ENCODE measurements around the gene PEX12. TPM values are rescaled to one million over a fixed set of nuclear protein-coding genes. Genes with fewer than 3 reads are reported as not detected.

PEX12 gene
- total and polyA plus RNA-seq, 9 of the 15 experiments (the other 6 are each of a cell fraction or from before 2014, with no cell fraction given), result 4.0 to 12.4 (median 6.4) TPM

DNA sequence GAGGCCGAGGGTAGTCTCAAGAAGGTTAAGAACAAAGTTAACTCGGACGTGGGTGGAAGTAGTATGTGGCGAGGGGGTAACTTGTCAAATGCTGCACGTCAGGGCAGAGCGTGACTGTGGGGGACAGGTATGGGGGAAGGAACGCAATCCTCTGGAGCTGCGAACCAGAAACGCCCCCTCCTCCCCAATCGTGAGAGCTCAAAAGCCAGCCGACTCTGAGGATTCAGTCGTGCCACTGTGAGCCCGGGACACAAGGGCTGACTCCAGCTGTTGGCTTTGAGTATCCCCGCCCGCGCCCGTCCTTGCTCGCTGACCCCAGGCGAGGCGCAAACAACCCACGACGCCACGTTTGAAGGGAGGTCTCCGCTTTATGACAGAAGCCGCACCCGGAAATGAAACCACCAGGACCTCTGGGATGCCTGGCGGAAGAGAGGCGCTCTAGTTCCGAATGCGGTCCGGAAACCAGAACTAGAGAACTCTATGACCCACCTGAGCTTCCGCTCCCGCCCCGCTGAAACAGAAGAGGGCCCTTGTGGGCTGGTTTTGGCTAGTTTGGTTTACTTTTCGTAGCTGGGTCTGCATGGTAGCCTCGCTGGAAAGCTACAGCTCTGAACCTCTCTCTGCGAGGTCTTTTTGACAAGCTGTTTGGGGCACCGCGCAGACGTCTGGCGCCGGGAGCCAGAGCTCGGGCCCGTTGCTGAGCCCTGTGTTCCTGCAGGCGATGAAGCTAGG is at the start of gene PEX12 (continued):
- TF ChIP-seq HES1 (IDR thresholded peaks at IDR 0.05; ENCODE audit: low read depth), result 0 out of 2 replicates have a peak, but pooled peaks have one; percentile 4
- peak; percentile 4; the same call in 1 of the 2 replicates for TF ChIP-seq NFIC (IDR thresholded peaks at IDR 0.05)
- peak; percentile 86 for TF ChIP-seq GTF2E2 (tag; IDR thresholded peaks at IDR 0.05)
- no peak for TF ChIP-seq HOXB6 (CRISPR knock-in tag; IDR thresholded peaks at IDR 0.05; ENCODE audit: borderline replicate concordance)
- no peak for TF ChIP-seq MIER1 (IDR thresholded peaks at IDR 0.05; ENCODE audit: low read depth)
- TF ChIP-seq ESRRB (CRISPR knock-in tag; IDR thresholded peaks at IDR 0.05; ENCODE audit: borderline replicate concordance), result 0 out of 2 replicates have a peak, but pooled peaks have one; percentile 50
- TF ChIP-seq FOXP1 (CRISPR knock-in tag; IDR thresholded peaks at IDR 0.05), result no peak
- TF ChIP-seq, protein P1, sequence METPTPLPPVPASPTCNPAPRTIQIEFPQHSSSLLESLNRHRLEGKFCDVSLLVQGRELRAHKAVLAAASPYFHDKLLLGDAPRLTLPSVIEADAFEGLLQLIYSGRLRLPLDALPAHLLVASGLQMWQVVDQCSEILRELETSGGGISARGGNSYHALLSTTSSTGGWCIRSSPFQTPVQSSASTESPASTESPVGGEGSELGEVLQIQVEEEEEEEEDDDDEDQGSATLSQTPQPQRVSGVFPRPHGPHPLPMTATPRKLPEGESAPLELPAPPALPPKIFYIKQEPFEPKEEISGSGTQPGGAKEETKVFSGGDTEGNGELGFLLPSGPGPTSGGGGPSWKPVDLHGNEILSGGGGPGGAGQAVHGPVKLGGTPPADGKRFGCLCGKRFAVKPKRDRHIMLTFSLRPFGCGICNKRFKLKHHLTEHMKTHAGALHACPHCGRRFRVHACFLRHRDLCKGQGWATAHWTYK (CRISPR knock-in tag; IDR thresholded peaks at IDR 0.05), result no peak
- TF ChIP-seq FOXJ2 (tag; IDR thresholded peaks at IDR 0.05), result no peak
- no peak for TF ChIP-seq RUNX1 (IDR thresholded peaks at IDR 0.05; ENCODE audit: low read depth)
- no peak for TF ChIP-seq ZNF668 (CRISPR knock-in tag; IDR thresholded peaks at IDR 0.05)
- peak; percentile 63 for TF ChIP-seq SAP30 (IDR thresholded peaks at IDR 0.05; ENCODE audit: borderline replicate concordance, insufficient read depth, low read depth, low read length, poor library complexity, severe bottlenecking)
- TF ChIP-seq ZNF584 (CRISPR knock-in tag; IDR thresholded peaks at IDR 0.05; ENCODE audit: low read depth), result no peak
- TF ChIP-seq AFF4 (CRISPR knock-in tag; IDR thresholded peaks at IDR 0.05), result no peak
- TF ChIP-seq BDP1 (IDR thresholded peaks at IDR 0.05; ENCODE audit: insufficient read depth, insufficient read length), result no peak
- no peak for TF ChIP-seq HNRNPL (IDR thresholded peaks at IDR 0.05; ENCODE audit: low read depth, low read length)
- 0 out of 2 replicates have a peak, but pooled peaks have one; percentile 31 for TF ChIP-seq CBFB (CRISPR knock-in tag; IDR thresholded peaks at IDR 0.05)
- TF ChIP-seq CHD4 (IDR thresholded peaks at IDR 0.05; ENCODE audit: insufficient read depth, insufficient replicate concordance, low read depth, low read length, poor library complexity, severe bottlenecking), result no peak
- peak; percentile 74; the same call in 1 of the 2 replicates for TF ChIP-seq JUND (IDR thresholded peaks at IDR 0.05; ENCODE audit: borderline replicate concordance, low read depth, low read length)
- no peak for TF ChIP-seq JUND (tag; IDR thresholded peaks at IDR 0.05; ENCODE audit: borderline replicate concordance, low read depth, low read length)
- TF ChIP-seq ZNF124 (CRISPR knock-in tag; IDR thresholded peaks at IDR 0.05), result no peak
- peak; percentile 4; the same call in 1 of the 2 replicates for TF ChIP-seq BHLHE40 (IDR thresholded peaks at IDR 0.05; ENCODE audit: low read length)

Data from K562 (cell line).